ENCODE measurements around the gene FBXW11.

DNA sequence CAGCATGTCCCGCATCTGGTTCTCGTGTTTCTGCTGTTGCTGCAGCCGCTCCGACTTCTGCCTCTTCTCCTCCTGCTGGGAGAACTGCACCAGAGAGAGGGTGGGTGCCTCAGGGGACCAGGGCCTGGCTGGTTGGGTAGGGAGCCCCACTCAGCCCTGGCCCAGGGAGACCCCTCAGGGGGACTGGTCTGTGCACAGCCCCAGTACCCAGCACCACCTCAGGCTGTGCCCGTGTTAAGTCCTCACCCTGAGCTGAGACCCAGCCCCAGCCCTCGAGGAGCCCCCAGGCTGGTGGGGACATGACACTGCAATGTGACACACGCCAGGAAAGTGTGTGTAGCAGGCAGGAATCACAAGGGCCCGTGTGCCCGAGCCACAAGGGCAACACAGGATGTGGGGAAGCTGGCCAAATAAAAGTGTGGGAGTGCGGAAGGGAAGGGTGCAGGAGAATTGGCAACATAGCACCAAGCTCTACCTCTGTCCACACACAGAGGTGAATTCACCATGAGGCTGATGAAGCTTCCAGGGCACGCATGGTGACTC is 48.2 kb upstream of the FBXW11 start:
- TF ChIP-seq, protein P1, sequence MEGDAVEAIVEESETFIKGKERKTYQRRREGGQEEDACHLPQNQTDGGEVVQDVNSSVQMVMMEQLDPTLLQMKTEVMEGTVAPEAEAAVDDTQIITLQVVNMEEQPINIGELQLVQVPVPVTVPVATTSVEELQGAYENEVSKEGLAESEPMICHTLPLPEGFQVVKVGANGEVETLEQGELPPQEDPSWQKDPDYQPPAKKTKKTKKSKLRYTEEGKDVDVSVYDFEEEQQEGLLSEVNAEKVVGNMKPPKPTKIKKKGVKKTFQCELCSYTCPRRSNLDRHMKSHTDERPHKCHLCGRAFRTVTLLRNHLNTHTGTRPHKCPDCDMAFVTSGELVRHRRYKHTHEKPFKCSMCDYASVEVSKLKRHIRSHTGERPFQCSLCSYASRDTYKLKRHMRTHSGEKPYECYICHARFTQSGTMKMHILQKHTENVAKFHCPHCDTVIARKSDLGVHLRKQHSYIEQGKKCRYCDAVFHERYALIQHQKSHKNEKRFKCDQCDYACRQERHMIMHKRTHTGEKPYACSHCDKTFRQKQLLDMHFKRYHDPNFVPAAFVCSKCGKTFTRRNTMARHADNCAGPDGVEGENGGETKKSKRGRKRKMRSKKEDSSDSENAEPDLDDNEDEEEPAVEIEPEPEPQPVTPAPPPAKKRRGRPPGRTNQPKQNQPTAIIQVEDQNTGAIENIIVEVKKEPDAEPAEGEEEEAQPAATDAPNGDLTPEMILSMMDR (IDR thresholded peaks at IDR 0.05; ENCODE audit: insufficient read depth, low read length) = no peak
- TF ChIP-seq POLR2AphosphoS5 (IDR thresholded peaks at IDR 0.05; ENCODE audit: low read depth) = no peak
- TF ChIP-seq SPI1 (IDR thresholded peaks at IDR 0.05; ENCODE audit: borderline replicate concordance, low read depth) = no peak
- TF ChIP-seq REST (IDR thresholded peaks at IDR 0.05; ENCODE audit: insufficient replicate concordance, low read depth) = no peak
